ENCODE results near the gene EIF1. TPM values are rescaled to one million over a fixed set of nuclear protein-coding genes. Genes with fewer than 3 reads are reported as not detected.

EIF1 gene
- total and polyA plus RNA-seq, 2 donors (not counting 3 experiments of a cell fraction or from before 2014, with no cell fraction given), result 168 to 814 TPM

DNA sequence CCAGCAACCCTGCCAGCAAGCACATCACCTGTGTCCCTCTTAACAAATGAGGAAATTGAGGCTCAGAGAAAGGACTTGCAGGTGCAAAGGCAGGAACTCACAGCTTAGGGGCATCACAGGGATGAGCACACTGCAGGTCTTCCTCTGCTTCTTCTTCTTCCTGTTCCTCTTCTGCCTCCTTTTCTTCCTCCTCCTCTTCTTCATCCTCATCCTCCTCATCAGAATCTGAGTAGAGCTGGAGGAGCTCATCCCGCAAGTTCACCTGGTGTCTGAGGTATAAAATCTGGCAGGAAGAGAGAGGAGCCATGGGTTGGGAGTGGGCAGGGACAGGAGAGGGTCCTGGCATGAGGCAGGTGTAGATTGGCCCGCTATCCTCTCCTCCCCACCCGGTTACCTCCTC lies 43.2 kb downstream of the EIF1 start:
- H3K36me3 ChIP-seq (ENCODE audit: control insufficient read depth in 2 of 2, extremely low read depth in 1 of 2, insufficient read depth in 2 of 2, low read length in 2 of 2), result no peaks in the 10 kb centered on the region
- no peaks in the 10 kb centered on the region for H4K20me1 ChIP-seq (replicated peaks; ENCODE audit: control insufficient read depth, extremely low read depth, insufficient read depth, low read length)
- dilution Hi-C loops (cut with MboI; ENCODE audit: extremely low pct_ligation_motif_present, low sequenced_read_pairs), result no loop called here
- no peak overlapping the region for H3K9ac ChIP-seq (replicated peaks; ENCODE audit: extremely low read depth, insufficient read depth, low read length)
- CTCF ChIA-PET, result interaction anchor here (0.6 to 2.1 kb wide), 5 partner anchors 9 to 69 kb away, joined by 3 to 10 read pairs (median 3); no protein-coding TSS in a partner anchor
- no peak overlapping the region for H2AFZ ChIP-seq (ENCODE audit: low read depth, low read length)
- no peak overlapping the region for H3K4me2 ChIP-seq (ENCODE audit: insufficient read depth, low read length)
- H3K4me3 ChIP-seq (replicated peaks in 1 of 3; ENCODE audit: insufficient read depth in 1 of 3, low read depth in 1 of 3, low read length in 3 of 3), result no peak overlapping the region
- no peak for TF ChIP-seq POLR2A (IDR thresholded peaks at IDR 0.05; ENCODE audit: low read depth, low read length)
- no peak for TF ChIP-seq GATA2 (IDR thresholded peaks at IDR 0.05; ENCODE audit: insufficient read depth, insufficient read length, low read depth, low read length)
- TF ChIP-seq JUN (IDR thresholded peaks at IDR 0.05; ENCODE audit: borderline replicate concordance, insufficient read depth, insufficient read length, low read depth), result no peak
- TF ChIP-seq, protein P1, sequence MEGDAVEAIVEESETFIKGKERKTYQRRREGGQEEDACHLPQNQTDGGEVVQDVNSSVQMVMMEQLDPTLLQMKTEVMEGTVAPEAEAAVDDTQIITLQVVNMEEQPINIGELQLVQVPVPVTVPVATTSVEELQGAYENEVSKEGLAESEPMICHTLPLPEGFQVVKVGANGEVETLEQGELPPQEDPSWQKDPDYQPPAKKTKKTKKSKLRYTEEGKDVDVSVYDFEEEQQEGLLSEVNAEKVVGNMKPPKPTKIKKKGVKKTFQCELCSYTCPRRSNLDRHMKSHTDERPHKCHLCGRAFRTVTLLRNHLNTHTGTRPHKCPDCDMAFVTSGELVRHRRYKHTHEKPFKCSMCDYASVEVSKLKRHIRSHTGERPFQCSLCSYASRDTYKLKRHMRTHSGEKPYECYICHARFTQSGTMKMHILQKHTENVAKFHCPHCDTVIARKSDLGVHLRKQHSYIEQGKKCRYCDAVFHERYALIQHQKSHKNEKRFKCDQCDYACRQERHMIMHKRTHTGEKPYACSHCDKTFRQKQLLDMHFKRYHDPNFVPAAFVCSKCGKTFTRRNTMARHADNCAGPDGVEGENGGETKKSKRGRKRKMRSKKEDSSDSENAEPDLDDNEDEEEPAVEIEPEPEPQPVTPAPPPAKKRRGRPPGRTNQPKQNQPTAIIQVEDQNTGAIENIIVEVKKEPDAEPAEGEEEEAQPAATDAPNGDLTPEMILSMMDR (IDR thresholded peaks at IDR 0.05; ENCODE audit: extremely low read depth in 1 of 2, insufficient read depth in 1 of 2, low read depth in 1 of 2, low read length in 2 of 2), result no peak
- no peak for TF ChIP-seq EZH2 (IDR thresholded peaks at IDR 0.05; ENCODE audit: borderline replicate concordance, low read depth, low read length, severe bottlenecking)
- TF ChIP-seq, protein P2, sequence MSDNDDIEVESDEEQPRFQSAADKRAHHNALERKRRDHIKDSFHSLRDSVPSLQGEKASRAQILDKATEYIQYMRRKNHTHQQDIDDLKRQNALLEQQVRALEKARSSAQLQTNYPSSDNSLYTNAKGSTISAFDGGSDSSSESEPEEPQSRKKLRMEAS (IDR thresholded peaks at IDR 0.05; ENCODE audit: insufficient read depth, insufficient read length), result no peak
- no peak for TF ChIP-seq FOS (IDR thresholded peaks at IDR 0.05; ENCODE audit: borderline replicate concordance, insufficient read depth, low read length)
- TF ChIP-seq POLR2AphosphoS5 (IDR thresholded peaks at IDR 0.05; ENCODE audit: insufficient read depth, low read depth, low read length), result no peak
- TF ChIP-seq MYC (IDR thresholded peaks at IDR 0.05; ENCODE audit: low read depth, low read length), result no peak
- no peak overlapping the region for H3K27ac ChIP-seq (ENCODE audit: insufficient read depth, low read depth, low read length)
- H3K9me1 ChIP-seq (replicated peaks; ENCODE audit: control insufficient read depth, extremely low read depth, insufficient read depth, low read length), result no peaks in the 10 kb centered on the region
- no peaks in the 10 kb centered on the region for H3K9me3 ChIP-seq (replicated peaks; ENCODE audit: control insufficient read depth, insufficient read depth, low read length)
- FAIRE-seq (no peak), DNase-seq (ENCODE audit: low read depth, low spot score) (no peak)
- H3K4me1 ChIP-seq (ENCODE audit: control insufficient read depth, extremely low read depth, insufficient read depth, low read length), result peaks cover 2% of the 10 kb centered on the region
- intact Hi-C loops (cut with micrococcal nuclease), result no loop called here
- peaks cover 40 to 44% of the 10 kb centered on the region in 2 experiments for H3K27me3 ChIP-seq (ENCODE audit: control insufficient read depth in 2 of 2, insufficient read depth in 2 of 2, low read length in 2 of 2)
- POLR2A ChIA-PET, result no interaction called here
- BruUV-seq (replicated peaks), result no TSS peak
- no peaks in the 10 kb centered on the region for H3K79me2 ChIP-seq (ENCODE audit: control insufficient read depth, insufficient read depth, low read length)

Measured in endothelial cell of umbilical vein (primary cell).